Prostate gland (tissue), 2 donors: ENCODE data around the gene SMYD2.

ENCODE experiments used
- CTCF ChIP-seq, 4 experiments: fragments of 200-600 bp in 2 of 4; fragments of 450-650 bp in 2 of 4; sonication (generic) in 2 of 4; IDR thresholded peaks; 1 replicate in 3 of 4; 2 replicates in 1 of 4; pipeline ENCODE4 v1.5.1; 2016 to 2019; ENCODE audit warnings: antibody characterized with exemption in 4 of 4, mild to moderate bottlenecking in 2 of 4, moderate library complexity in 2 of 4
- POLR2A ChIP-seq: fragments of 450-650 bp; IDR thresholded peaks from one replicate; pipeline ENCODE4 v1.6.1; 2016; ENCODE audit warnings: antibody characterized with exemption, mild to moderate bottlenecking
- POLR2AphosphoS5 ChIP-seq: sonication (generic); formaldehyde crosslinking; IDR thresholded peaks from one replicate; pipeline ENCODE4 v1.6.1; 2017; ENCODE audit warnings: antibody characterized with exemption

- TF ChIP-seq POLR2A (no peak), POLR2AphosphoS5 (no peak), CTCF (IDR thresholded peaks at IDR 0.05) (no peak)
Measured at GRCh38 chr1:214318356-214318755, 37.4 kb downstream of the SMYD2 start.
